ENCODE results near the gene ZDHHC11.

The ZDHHC11 gene, protein sequence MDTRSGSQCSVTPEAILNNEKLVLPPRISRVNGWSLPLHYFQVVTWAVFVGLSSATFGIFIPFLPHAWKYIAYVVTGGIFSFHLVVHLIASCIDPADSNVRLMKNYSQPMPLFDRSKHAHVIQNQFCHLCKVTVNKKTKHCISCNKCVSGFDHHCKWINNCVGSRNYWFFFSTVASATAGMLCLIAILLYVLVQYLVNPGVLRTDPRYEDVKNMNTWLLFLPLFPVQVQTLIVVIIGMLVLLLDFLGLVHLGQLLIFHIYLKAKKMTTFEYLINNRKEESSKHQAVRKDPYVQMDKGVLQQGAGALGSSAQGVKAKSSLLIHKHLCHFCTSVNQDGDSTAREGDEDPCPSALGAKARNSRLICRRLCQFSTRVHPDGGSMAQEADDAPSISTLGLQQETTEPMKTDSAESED

DNA sequence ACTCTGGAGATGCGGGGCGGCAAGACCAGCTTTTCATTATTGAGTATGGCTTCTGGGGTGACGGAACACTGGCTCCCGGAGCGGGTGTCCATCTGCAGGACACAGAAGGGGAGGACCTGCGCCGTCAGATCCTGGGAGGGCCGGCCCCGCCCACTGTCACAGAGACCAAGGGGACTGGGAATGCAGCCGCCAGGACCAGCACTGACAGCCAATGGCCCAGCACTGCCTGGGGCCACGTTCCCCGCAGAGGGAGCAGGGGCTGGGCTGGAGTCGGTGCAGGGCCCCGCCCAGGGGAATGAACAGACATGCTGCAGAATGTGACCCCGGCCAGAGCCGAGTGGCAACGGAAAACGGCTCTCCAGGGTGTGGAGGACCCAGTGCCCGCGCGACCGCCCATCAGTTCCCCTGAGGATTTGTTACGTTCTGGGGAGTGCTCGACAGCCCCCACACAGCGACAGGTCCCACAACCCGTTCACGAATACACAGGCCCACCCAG is at the start of gene ZDHHC11:
Gene ZDHHC11, minus strand, starts transcription at position 476 of the 496 bp plus-strand sequence. Its CDS starts 384 bp downstream, at position 92.
- peak; percentile 32 for DNase-seq

DNA sequence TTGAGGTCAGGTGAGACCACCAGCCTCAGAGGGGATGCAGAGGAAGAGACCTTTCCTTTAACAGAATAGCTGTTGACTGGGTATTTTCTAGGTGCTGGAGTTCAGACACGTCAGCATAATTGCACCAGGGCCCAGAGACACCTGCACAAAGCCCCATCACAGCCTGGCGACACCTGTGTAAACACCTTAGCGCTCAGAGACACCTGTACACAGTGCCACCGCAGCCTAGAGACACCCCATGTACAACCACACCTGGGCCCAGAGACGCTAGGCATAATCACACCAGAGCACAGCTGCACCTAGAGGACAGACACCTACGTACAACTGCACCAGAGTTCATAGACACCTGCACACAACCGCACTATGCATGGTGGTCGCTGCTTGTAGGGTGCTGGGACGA is 42.9 kb upstream of the ZDHHC11 start:
- DNase-seq, result peak; percentile 2

DNA sequence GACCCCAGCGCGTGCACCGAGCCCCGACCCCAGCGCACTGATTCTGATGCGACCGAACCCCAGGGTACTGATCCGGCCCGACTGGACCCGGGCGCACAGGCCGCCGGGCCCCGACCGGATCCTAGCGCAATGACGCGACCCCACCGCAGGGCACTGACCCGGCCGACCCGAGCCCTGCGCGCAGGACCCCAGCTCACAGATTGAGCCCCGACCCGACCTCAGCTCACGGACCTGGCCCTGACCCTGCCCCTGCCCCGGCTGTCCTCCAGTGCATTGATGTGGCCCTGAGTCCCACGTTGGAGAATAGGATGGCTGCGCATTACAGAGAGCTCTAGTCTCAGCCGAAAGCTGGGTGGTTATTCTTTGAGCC is 42.3 kb upstream of the ZDHHC11 start:
- no peak for DNase-seq

DNA sequence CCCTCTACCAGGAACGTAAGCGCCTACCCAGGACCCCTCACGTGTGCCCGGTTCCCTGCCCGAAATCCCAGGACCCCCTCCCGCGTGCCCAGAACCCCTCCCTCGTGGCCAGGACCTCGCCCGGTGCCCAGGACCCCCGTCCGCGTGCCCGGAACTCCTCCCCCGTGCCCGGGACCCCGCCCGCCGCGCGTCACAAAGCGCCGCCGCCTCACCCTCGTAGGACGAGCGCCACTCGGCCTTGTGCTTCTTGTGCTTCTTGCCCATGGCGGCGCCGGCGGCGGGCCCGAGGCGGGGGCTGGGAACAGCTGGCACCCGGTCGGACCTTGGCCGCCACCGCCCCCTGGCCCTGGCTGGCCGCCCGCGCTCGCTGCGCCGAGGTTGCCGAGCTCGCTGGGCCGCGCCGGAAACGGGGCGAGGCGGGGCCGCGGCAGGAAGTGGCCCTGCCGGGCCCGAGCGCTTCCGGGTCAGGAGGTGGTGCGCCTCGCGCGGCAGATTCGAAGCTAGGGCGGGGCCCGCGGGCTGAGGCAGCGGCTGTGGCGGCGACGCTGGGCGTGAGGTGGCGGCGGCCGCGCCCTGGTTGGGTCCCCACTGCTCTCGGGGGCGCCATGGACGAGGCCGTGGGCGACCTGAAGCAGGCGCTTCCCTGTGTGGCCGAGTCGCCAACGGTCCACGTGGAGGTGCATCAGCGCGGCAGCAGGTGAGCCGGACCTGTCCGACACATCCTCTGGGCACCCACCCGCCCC is 41.8 kb upstream of the ZDHHC11 start, which contains the start of the genes BRD9 and TRIP13:
Gene BRD9, minus strand, starts transcription at position 408 of the 743 bp plus-strand sequence. Its CDS starts 144 bp downstream, at position 264.
Gene TRIP13, plus strand, starts transcription at position 491 of the 743 bp plus-strand sequence. Its CDS starts 115 bp downstream, at position 606.
- peak; percentile 74 for DNase-seq

DNA sequence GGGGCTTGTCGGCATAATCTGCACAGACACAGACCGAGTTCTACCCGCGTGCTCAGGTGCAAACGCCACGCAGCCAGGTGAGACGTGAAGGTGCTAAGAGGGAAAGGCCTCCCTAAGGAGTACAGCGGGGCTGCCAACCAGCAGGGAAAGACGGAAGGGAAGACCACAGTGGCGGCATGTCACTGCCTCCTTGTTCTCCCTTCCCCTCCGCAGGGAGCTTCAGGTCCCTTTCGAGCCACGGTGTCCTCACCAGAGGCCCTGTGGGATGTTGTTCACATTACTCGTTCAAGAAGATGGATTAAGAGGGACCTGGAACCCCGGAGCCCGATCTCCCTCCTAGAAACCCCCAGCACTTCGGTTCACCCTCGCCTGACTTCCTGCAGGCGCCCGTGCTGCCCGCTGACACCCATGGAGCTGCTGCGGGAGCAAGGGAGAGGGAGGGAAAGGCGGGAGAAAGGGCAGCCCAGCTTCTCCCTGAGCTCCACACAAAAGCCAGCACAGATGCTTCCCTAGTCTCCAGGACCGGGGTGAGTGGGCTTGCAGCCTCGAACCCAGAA is 41.1 kb upstream of the ZDHHC11 start:
- no peak for DNase-seq

DNA sequence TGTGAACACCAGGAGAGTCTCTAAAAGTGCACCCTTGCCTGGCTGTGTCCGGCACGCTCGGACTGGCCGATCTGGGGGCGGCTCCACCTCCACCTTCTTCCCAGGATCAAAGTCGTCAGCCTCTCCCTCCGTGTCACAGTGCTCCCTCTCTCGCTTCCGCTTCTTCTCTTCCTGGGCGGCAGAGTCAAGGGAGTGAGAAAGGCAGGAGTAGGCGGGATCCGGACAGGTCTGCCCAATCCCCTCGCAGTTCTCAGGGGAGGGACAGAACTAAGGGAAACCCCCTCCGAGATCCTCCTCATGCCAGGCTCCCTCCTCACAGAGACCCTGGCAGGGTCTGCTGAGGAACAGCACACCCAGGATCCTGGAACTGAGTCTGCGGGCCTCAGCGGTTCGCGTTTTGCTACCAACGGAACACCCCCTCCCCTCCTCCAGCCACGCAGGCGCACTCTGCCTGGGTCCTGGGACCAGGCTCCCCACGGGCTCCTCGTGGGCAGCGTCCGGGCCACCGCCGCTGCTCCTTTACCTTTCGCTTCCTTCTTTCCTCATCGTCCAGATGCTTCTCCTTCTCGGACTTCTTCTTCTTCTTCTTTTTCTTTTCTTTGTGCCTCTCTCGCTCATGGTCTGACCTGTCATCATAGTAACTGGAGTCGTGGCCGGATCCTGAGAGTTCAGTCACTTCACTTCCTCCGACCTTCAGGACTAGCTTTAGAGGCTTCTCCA is 40.5 kb upstream of the ZDHHC11 start:
- no peak for DNase-seq

DNA sequence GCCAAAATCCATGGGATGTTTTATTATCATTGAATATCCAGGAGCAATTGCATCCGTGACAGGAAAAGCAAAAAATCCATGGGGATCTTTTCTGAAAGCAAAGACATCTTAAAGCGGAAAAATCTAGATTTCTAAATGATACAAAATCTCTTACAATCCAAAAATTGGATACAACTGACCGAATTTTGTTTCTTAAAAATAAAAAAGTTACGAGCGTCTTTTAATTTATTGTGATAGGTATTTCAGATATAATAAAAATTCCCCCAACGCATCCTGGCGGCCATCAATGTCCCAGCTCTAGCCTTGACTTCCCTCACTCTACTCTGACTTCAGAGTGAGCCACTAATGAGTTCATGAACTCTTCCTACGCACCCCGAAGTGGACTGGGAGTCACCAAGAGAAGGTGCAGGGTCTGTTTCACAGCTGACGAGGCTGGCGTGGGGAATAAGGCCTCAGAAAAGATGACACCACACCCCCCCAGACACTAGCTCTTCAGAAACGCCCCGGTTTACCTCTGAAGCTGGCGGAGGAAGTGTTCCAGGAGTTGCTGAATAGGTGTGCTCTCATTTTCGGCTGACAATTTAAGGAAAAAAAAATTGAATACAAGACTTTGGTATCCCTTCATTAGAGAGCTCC is 38.4 kb upstream of the ZDHHC11 start:
- no peak for DNase-seq

DNA sequence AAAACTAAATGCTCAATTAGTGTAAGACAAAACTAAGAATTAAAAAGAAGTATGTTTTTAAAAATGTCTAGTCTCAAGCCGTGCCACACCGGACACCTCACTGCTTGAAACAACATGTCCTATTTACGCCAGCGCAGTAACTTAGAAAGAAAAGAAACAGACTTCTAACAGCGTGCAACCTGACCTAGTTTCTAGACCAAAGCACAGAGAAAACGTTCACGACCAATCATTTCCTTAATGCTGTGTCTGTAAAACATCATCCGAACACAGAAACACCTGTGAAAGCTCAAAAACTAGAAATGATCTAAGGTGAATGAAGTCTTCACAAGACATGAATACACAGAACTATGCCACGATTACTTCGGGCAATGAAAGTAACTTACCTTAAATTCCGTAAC is 37.9 kb upstream of the ZDHHC11 start:
- DNase-seq, result no peak

DNA sequence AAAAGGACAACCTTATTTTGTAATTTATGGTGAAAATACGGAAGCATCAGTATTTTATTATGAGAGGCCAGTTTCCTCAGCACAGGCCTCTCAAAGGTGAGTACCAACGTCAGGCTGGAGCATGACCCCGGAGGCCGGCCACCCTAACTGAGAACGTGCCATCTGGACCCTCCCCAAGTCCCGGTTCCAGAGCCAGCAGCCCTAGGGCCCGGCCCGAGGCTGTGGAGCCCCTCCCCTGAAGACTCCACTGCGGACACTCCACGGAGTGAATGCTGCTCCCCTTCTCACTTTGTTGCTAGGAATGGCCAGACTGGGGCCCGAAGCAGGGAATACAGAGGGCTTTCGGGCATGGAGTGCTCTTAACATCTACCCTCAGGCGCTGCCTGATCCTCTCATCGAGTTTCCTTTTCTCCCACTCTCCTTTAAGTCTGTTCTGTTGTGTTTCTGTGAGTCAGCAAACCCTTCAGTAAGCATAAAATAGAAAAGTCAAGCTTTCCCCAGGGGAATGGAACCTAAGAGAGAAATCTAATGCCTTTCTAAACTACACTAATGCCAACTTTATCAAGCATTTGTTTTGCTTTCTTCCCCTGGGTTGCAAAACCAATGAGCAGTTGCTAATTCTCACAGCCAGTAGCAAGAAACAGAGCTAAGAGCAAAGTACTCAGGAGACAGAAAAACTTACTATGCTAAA is 37.3 kb upstream of the ZDHHC11 start:
- DNase-seq, result no peak

DNA sequence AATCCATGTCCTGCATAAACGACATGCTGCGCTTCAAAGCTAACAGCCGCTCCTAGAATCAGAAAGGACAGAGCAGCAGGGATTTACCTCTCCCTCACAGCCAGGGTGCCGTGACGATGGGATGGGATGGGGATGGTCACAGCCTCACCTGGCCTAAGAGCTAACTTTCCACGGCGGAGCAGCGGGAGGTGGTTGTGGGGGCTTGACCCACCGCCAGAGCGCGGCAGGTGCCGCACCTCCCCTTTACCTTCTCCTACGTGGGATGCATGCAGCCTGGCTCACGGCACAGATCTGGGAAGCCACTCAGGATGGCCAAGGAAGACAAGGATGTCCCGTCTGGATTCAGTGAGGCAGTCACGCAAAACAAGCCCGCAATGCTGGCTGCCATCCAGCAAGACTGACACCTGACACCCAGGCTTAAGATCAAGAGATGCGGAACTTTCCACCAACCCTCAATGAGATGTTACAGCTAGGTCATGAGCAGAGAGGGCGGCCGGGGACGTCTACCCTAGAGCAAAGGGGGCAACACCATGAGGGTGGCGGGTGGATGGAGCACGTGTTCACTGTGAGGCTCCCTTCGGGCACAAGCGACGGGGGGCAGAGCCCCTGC is 36.0 kb upstream of the ZDHHC11 start:
- no peak for DNase-seq

DNA sequence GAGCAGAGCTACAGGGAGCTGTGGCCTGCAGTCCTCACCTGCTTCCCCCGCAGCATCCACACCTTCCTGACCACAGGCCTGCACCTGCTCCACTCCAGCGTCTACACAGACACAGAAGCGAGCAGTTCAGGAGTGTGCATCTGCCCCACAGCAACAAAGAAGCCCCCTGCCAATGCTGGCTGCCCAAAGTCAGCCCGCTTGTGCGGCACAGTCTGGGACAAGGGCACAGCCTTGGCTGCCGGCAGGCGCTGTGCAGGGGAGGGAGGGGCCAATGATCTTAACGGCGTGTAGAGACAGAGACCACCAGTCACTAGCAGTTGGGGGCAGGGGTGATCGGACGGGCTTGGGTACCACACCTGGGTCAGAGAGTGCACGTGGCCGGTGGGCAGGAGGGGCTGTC is 35.2 kb upstream of the ZDHHC11 start:
- no peak for DNase-seq

DNA sequence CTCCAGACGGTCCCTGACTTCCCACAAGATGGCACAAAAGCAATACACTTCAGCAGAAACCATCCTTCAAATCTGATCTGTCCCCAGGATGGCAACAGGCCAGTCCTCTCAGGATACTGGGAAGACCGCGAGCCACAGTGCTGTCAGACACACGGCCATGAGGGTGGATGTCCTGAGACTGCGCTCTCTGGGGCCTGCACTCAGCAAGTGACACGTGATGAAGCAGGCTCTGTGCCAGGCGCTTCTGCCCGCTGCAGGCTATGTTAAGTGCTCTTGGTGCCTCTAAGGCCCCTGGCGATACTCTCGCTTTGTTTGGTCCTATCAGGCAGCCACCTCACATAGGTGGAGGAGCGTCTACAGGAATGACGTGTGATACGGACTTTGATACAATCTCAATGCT is 34.7 kb upstream of the ZDHHC11 start:
- peak; percentile 39 for DNase-seq

DNA sequence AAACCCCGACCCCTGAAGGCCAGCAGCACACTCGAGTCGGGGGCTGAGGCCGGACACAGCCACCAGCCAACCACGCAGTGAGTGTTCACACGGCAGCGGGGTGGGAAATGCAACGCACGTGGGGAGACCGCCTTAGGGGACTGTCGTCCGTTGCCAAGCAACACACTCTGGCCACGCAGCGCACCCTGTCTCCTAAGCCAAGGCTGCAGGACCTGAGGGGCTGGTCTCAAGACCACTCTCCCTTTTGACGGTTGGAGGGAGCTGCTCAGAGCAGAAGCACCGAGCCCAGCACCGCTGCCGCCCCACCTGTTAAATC is 34.3 kb upstream of the ZDHHC11 start:
- no peak for DNase-seq

DNA sequence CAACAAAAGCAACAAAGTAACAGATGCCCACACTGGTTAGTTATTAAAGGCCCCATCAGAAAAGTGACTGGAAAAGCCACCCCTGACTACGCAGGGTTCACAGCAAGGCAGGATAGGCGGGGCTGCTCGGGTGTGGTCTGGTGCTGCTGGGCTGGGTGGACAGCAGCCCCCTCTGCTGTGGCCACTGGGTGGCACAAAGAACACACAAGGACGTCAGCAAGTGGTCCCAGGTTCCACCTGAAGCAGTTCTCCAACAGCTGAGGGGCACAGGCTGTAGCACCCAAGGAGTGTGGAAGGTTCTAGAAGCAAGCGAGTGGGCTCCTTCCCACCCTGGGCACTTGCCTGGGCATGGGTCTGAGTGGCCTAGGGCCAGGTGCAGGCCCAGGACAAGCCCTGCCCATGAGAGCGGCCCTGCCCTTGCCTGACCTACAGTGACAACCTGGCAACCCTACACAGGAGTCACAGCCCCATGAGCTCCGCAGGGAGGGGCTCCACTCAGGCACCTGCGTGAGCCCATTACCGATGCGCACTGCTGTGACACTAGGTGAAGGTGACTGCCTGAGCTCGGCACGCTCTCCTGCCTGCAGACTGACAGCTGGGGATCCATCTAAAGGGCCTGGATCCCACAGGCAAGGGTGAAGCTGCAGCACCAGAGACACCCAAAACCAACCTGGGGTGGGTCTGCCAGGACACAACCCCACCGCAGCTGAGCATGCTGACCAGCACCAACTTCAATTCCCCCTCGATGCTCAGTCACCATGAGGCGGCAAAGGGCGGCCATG is 33.8 kb upstream of the ZDHHC11 start:
- DNase-seq, result no peak

DNA sequence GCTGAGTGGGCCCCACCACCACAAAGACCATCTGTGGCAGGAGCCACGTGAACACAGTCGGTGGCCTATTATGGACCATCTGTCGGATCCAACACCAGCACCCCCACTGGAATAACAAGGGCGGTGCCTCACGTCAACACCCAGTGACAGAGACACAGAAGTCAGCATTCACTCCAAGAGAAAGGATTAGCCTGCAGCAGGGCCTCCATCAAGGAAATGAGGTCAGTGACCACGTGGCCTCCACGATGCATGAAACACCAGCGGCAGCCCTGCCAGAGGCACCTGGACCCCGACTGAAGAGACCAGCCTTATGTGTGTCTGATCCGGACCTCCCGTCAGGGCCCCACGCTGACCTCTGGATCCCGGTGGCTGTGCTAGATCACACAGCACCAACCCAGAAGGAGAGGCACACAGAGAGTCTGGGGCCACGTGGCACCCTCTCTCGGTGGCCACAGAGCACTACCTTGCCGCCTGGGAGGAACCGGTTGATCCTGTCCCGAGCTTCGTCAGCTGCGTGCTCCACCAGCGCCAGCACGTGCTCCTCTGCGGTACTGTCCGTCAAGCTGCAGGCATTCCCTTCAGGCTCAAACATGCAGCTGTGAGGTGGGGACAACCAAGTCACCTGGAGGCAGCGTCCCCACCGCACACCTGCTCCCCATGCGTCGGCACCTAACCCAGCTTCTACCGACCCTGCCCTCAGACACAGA is 32.8 kb upstream of the ZDHHC11 start:
- DNase-seq, result no peak

DNA sequence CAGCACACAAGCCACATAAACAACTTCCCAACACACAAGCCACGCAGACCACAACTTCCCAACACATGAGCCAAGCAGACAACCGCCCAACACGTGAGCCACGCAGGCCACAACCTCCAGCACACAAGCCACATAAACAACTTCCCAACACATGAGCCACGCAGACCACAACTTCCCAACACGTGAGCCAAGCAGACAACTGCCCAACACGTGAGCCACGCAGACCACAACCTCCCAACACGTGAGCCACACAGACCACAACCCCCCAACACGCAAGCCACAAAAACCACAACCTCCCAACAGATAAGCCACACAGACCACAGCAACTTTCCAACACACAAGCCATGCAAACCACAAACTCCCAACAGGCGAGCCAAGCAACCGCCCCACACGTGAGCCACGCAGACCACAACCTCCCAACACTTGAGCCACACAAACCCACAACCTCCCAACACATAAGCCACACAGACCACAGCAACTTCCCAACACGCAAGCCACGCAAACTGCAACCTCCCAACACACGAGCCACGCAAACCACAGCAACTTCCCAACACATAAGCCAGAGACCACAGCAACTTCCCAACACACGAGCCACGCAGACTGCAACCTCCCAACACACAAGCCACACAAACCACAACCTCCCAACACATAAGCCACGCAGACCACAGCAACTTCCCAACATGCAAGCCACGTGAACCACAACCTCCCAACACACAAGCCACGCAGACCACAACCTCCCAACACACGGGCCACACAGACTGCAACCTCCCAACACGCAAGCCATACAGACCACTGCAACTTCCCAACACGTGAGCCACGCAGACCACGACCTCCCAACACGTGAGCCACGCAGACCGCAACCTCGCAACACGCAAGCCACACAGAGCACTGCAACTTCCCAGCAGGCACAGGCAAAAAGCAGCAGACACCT is 31.7 kb upstream of the ZDHHC11 start:
- DNase-seq, result no peak

DNA sequence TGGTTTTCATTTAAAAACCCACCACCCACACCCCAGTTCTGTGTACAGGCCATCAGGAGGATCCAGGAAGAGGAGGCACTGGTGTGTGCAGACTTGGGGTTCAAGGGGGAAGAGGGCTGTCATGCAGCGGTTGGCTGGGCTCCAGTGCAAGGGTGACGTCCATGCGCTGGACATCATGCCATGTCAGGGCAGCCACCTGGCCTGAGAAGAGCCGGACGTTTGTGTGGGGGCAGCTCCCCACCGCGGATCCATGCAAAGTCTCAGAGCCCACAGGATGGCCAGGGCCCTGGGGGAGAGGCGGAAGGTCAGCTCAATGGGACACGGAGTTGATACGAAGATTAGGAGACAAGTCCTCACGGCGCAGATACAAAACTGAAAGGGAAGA is 30.8 kb upstream of the ZDHHC11 start:
- DNase-seq, result no peak

DNA sequence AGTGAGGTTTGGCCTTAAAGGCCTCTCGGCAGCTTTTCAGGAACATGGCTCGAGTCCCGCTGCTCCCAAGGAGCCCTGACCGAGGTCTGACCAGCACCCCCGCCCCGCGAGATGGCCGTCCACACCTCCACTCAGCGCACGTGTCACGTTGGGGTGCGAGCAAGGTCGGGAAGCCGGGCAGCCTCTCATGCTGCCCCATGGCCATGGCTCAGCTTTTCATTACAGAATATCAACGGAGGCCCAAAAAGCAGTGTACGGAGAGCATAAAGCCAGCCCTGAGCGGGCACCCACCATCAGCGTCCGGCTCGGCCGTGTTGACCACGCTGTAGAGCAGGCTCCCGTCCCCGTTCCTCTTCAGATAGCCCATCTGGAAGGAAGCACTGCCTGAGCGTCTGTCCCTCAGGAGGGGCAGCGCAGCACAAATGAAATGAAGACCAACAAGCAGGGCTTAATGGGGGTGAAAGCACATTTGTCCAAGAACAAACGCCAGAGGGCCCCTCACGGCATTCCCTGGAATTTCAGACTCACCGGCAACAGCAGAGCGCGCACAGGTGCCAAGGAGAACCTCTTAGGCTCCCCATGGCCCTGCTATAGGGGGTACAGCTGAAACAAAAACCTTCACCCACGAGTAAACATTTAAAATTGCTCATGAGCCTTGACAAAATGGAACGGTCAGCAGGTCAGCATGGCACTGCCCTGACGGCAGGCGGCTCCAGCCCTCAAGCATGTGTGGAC is 30.2 kb upstream of the ZDHHC11 start:
- no peak for DNase-seq
